Dedifferentiated amniotic fluid mesenchymal stem cell (primary cell): ENCODE results near the gene ANKIB1.

Experiments
- DNase-seq: peaks from one replicate; pipeline ENCODE4 v3.0.0-alpha.2; 2016; ENCODE audit errors: extremely low spot score

The ANKIB1 gene

GRCh38 chr7:92260248-92260781 is 14.5 kb downstream of the ANKIB1 start:
- DNase-seq, result no peak

- no peak for DNase-seq
Measured at GRCh38 chr7:92266415-92267241, 20.9 kb downstream of the ANKIB1 start.

- no peak for DNase-seq
Measured at GRCh38 chr7:92268921-92269320, 23.1 kb downstream of the ANKIB1 start.

- DNase-seq, result no peak
Measured at GRCh38 chr7:92275327-92275726, 29.6 kb downstream of the ANKIB1 start.

GRCh38 chr7:92276460-92276864 is 30.7 kb downstream of the ANKIB1 start:
- DNase-seq, result no peak

- DNase-seq, result no peak
Measured at GRCh38 chr7:92279396-92280031, 33.7 kb downstream of the ANKIB1 start.

GRCh38 chr7:92281031-92281430 is 35.3 kb downstream of the ANKIB1 start:
- no peak for DNase-seq

- DNase-seq, result no peak
Measured at GRCh38 chr7:92282221-92282814, 36.5 kb downstream of the ANKIB1 start.

GRCh38 chr7:92282930-92283329 is 37.2 kb downstream of the ANKIB1 start:
- no peak for DNase-seq

- DNase-seq, result no peak
Measured at GRCh38 chr7:92289321-92289720, 43.5 kb downstream of the ANKIB1 start.

GRCh38 chr7:92292981-92293380 is 47.2 kb downstream of the ANKIB1 start:
- DNase-seq, result no peak

GRCh38 chr7:92293896-92294590 is 48.3 kb downstream of the ANKIB1 start:
- no peak for DNase-seq

GRCh38 chr7:92295391-92295790 is 49.6 kb downstream of the ANKIB1 start:
- DNase-seq, result no peak

GRCh38 chr7:92296235-92296634 is 50.5 kb downstream of the ANKIB1 start:
- DNase-seq, result no peak

GRCh38 chr7:92296880-92297445 is 51.2 kb downstream of the ANKIB1 start:
- no peak for DNase-seq

GRCh38 chr7:92297736-92298135 is 52.0 kb downstream of the ANKIB1 start:
- no peak for DNase-seq

GRCh38 chr7:92303761-92304160 is 58.0 kb downstream of the ANKIB1 start:
- no peak for DNase-seq

- DNase-seq, result no peak
Measured at GRCh38 chr7:92304406-92304893, 58.7 kb downstream of the ANKIB1 start.

- no peak for DNase-seq
Measured at GRCh38 chr7:92306153-92306552, 60.4 kb downstream of the ANKIB1 start.

- DNase-seq, result no peak
Measured at GRCh38 chr7:92313055-92313454, 67.3 kb downstream of the ANKIB1 start.

GRCh38 chr7:92319243-92319642 is 73.5 kb downstream of the ANKIB1 start:
- no peak for DNase-seq

GRCh38 chr7:92325173-92325572 is 79.4 kb downstream of the ANKIB1 start:
- DNase-seq, result no peak
